PFSK-1 (cell line): ENCODE data around the gene TMEM52B. TPM values are rescaled to one million over a fixed set of nuclear protein-coding genes. Genes with fewer than 3 reads are reported as not detected.

Experiments used
- FOXP2 ChIP-seq: optimal IDR thresholded peaks from 2 replicates; pipeline ENCODE3; 2011; ENCODE audit warnings: borderline replicate concordance, control low read depth, inconsistent platforms; ENCODE audit not compliant: insufficient read depth; ENCODE audit errors: extremely low read length, extremely low read depth
- POLR2AphosphoS5 ChIP-seq: IDR thresholded peaks from 2 replicates; pipeline ENCODE4 v1.6.1; 2012; ENCODE audit warnings: low read depth, mild to moderate bottlenecking, control low read depth, low read length, moderate library complexity
- SIN3A ChIP-seq: IDR thresholded peaks from 2 replicates; pipeline ENCODE4 v1.6.1; 2012; ENCODE audit warnings: mild to moderate bottlenecking, low read length, moderate library complexity, borderline replicate concordance; ENCODE audit not compliant: insufficient read depth
- TAF1 ChIP-seq: IDR thresholded peaks from 2 replicates; pipeline ENCODE4 v1.6.1; 2012; ENCODE audit warnings: low read length, control low read depth, borderline replicate concordance; ENCODE audit not compliant: insufficient read depth
- polyA plus RNA-seq: library from polyadenylated mRNA; unstranded; fragments of >200 nt; gene quantifications from one replicate; pipeline ENCODE4 v1.2.1, GENCODE V29; 2012; ENCODE audit warnings: low read depth, missing spikeins; ENCODE audit not compliant: insufficient read length
- TF ChIP-seq, protein P1 (sequence below), 2 experiments: IDR thresholded peaks; 2 replicates each; pipeline versions ENCODE4 v1.6.1 to v1.8.0; 2011 to 2012; ENCODE audit warnings: low read depth in 2 of 2, low read length in 2 of 2, control low read depth in 1 of 2, inconsistent platforms in 1 of 2, mild to moderate bottlenecking in 1 of 2, moderate library complexity in 1 of 2; ENCODE audit not compliant: insufficient read depth in 1 of 2

TMEM52B gene
- not detected for polyA plus RNA-seq

DNA sequence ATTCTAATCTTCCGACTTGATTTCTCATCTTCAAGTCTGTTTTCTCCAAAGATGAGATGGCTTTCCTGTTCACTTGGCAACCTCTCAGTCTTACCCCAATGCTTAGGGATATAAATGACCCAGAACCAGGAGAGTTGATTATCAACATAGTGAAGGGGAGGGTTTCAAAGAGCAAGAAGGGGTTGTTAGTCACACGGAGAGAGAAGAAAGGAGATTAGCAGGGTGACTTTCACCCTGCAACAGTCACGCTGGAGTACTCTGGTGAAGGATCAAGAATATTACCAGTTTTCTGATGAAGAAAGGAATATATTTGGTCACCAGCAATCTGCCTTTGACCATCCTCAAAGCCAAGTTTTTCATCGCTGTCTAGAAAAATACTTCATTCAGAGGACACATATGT lies at the start of gene TMEM52B:
TMEM52B (plus strand) TSS at position 212 of the 400 bp plus-strand sequence. CDS start 543 bp downstream, outside the sequence.
- TF ChIP-seq TAF1 = no peak
- no peak for TF ChIP-seq FOXP2
- no peak for TF ChIP-seq POLR2AphosphoS5
- TF ChIP-seq, protein P1, sequence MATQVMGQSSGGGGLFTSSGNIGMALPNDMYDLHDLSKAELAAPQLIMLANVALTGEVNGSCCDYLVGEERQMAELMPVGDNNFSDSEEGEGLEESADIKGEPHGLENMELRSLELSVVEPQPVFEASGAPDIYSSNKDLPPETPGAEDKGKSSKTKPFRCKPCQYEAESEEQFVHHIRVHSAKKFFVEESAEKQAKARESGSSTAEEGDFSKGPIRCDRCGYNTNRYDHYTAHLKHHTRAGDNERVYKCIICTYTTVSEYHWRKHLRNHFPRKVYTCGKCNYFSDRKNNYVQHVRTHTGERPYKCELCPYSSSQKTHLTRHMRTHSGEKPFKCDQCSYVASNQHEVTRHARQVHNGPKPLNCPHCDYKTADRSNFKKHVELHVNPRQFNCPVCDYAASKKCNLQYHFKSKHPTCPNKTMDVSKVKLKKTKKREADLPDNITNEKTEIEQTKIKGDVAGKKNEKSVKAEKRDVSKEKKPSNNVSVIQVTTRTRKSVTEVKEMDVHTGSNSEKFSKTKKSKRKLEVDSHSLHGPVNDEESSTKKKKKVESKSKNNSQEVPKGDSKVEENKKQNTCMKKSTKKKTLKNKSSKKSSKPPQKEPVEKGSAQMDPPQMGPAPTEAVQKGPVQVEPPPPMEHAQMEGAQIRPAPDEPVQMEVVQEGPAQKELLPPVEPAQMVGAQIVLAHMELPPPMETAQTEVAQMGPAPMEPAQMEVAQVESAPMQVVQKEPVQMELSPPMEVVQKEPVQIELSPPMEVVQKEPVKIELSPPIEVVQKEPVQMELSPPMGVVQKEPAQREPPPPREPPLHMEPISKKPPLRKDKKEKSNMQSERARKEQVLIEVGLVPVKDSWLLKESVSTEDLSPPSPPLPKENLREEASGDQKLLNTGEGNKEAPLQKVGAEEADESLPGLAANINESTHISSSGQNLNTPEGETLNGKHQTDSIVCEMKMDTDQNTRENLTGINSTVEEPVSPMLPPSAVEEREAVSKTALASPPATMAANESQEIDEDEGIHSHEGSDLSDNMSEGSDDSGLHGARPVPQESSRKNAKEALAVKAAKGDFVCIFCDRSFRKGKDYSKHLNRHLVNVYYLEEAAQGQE (IDR thresholded peaks at IDR 0.05; ENCODE audit: insufficient read depth in 1 of 2, low read depth in 2 of 2, low read length in 2 of 2) = no peak
- no peak for TF ChIP-seq SIN3A

DNA sequence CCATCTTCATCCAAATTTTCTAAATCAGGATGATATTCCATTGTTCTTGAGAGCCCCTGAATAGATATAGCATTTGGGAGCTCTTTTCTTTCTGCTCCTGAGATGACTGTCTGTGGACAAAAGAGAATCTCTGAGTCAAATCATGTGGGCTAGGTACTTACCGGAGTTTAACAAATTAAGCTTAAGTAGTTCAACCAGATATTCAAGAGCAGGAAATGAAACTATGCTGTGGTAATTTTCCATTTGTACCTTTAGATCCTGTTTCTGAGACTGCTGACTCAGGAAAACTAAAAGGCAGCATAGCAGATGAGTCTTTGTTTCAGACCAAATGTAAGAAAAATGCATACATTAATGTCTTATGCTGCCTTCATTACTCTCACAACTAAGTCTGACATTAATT lies 48.8 kb upstream of the TMEM52B start, which contains the start of gene CLEC7A:
CLEC7A (minus strand) TSS at position 158 of the 400 bp plus-strand sequence; CDS start at position 41, 117 bp downstream.
- no peak for TF ChIP-seq POLR2AphosphoS5
- TF ChIP-seq, protein P1 (IDR thresholded peaks at IDR 0.05; ENCODE audit: insufficient read depth in 1 of 2, low read depth in 2 of 2, low read length in 2 of 2) = no peak
- no peak for TF ChIP-seq SIN3A
- TF ChIP-seq FOXP2 = no peak
- TF ChIP-seq TAF1 = no peak

DNA sequence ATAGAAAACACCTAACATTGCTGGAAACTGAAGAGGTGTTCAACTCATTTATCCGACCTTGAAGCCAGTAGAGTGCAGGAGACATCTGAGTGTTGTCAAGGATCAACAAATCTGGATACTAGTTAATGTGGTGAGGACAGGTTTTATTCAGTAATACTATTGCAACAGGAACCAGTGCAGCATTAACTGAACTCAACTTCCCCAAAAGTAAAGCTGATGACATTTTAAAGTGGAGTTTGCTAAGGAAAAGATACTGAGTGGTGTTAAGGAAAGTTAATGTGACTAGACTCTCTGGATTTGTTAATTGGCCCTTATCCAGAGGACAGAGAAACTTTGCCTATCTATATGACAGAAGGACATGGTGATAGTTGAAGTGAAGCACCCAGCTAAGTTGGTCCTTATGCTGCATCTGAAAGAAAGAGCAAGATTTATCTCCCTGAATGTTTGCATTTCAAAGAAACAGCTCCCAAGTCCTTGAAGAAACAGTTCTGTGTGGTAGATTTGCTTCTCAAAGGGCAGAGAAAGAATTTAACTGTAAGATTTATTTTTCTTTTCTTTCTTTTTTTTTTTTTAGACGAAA lies 47.6 kb upstream of the TMEM52B start:
- TF ChIP-seq POLR2AphosphoS5 (no peak), TAF1 (no peak), FOXP2 (no peak), SIN3A (no peak)
- TF ChIP-seq, protein P1 (IDR thresholded peaks at IDR 0.05; ENCODE audit: insufficient read depth in 1 of 2, low read depth in 2 of 2, low read length in 2 of 2) = no peak

DNA sequence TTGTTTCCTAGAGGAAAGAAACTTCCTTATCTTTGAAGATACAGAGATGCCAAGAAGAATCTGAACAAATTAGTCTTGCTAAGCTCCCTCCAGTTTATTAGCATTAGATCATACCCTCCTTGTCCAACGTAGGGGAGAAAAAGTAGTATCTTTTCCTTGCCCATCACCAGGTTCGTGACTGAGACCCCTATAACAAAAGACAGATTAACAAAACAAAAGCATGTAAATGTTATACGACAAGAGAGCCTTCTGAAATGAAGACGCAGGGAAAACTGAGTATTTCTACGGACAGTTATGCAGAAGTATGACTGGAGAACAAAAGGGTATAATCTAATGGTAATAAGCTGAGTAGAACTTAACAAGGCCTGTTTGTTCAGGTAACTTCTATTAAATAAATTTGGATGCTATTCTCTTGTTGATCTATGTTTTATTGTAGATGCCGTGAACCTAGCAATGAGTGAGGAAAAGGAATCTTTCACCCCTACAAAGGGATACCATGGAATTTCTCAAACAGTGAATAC lies 45.9 kb upstream of the TMEM52B start:
- TF ChIP-seq, protein P1 (IDR thresholded peaks at IDR 0.05; ENCODE audit: insufficient read depth in 1 of 2, low read depth in 2 of 2, low read length in 2 of 2) = no peak
- no peak for TF ChIP-seq SIN3A
- TF ChIP-seq FOXP2 = no peak
- no peak for TF ChIP-seq POLR2AphosphoS5
- TF ChIP-seq TAF1 = no peak

DNA sequence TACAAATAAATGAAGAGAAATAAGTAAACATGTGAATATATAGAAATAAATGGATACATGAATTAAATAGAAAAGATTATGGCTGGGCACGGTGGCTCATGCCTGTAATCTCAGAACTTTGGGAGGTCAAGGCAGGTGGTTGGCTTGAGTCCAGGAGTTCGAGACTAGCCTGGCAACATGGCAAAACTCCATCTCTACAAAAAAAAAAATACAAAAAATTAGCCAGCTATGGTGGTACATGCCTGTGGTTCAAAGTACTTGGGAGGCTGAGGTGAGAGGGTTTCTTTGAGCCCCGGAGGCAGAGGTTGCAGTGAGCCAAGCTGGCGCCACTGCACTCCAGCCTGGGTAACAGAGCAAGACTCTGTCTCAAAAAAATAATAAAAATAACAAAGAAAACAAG lies 43.7 kb upstream of the TMEM52B start:
- TF ChIP-seq, protein P1 (IDR thresholded peaks at IDR 0.05; ENCODE audit: insufficient read depth in 1 of 2, low read depth in 2 of 2, low read length in 2 of 2) = no peak
- TF ChIP-seq SIN3A = no peak
- no peak for TF ChIP-seq POLR2AphosphoS5
- TF ChIP-seq TAF1 = no peak
- no peak for TF ChIP-seq FOXP2
